KG1 (cell line): ENCODE data around the gene MIEN1.
"Not testable (repeated sequence)": the region's sequence is repeated elsewhere in the genome, so short reads cannot be mapped to it uniquely, and the experiment has no call there.

Experiments
- DNase-seq: peaks from one replicate; lab custom pipeline; 2025; lab: John Stamatoyannopoulos, UW

The MIEN1 gene

DNA sequence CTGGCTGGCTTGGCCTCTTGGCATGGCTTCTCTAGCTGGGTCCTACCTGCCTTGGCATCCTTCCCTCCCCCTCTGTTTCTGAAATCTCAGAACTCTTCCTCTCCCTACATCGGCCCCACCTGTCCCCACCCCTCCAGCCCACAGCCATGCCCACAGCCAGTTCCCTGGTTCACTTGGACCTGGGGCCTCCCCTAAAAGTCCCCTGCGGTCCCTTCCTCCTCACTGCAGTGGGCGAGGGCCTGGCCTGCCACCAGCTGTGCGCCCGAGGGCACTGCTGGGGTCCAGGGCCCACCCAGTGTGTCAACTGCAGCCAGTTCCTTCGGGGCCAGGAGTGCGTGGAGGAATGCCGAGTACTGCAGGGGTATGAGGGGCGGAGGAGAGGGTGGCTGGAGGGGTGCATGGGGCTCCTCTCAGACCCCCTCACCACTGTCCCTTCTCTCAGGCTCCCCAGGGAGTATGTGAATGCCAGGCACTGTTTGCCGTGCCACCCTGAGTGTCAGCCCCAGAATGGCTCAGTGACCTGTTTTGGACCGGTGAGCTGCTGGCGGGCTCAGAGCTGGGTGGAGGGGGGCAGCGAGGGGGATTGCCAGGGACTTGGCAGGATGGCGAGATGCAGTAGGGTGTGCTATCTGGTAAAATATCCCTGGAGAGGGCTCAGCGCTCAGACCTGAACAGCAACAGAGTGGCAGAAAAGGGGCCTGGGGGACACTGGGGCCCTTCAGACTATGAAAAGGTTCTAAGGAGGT lies 14.1 kb downstream of the MIEN1 start:
- DNase-seq: no peak

DNA sequence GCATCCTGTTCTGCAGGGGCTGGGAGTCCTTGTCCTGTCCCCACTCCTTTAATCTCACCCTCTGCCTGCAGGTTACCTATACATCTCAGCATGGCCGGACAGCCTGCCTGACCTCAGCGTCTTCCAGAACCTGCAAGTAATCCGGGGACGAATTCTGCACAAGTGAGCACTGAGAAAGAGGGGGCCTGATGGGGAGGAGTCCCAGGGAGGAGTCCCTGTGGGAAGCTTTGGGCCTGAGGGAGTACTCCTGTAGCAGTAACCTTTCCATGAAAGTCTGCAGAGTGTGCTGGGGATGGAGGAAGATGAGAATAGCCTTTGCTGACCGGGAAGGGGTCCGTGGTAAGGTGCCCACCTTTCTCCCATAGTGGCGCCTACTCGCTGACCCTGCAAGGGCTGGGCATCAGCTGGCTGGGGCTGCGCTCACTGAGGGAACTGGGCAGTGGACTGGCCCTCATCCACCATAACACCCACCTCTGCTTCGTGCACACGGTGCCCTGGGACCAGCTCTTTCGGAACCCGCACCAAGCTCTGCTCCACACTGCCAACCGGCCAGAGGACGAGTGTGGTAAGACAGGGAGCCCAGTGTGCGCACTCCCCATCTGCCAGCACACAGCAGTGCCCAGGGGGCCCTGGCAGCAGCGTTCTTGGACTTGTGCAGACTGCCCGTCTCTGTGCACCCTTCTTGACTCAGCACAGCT lies 14.8 kb downstream of the MIEN1 start:
- no peak for DNase-seq

- no peak for DNase-seq
Measured at GRCh38 chr17:39714234-39714633, 16.1 kb downstream of the MIEN1 start.

DNA sequence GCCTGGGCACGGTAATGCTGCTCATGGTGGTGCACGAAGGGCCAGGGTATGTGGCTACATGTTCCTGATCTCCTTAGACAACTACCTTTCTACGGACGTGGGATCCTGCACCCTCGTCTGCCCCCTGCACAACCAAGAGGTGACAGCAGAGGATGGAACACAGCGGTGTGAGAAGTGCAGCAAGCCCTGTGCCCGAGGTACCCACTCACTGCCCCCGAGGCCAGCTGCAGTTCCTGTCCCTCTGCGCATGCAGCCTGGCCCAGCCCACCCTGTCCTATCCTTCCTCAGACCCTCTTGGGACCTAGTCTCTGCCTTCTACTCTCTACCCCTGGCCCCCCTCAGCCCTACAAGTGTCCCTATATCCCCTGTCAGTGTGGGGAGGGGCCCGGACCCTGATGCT lies 18.5 kb downstream of the MIEN1 start:
- no peak for DNase-seq

GRCh38 chr17:39711071-39711470 lies 19.3 kb downstream of the MIEN1 start:
- not testable (repeated sequence) for DNase-seq

DNA sequence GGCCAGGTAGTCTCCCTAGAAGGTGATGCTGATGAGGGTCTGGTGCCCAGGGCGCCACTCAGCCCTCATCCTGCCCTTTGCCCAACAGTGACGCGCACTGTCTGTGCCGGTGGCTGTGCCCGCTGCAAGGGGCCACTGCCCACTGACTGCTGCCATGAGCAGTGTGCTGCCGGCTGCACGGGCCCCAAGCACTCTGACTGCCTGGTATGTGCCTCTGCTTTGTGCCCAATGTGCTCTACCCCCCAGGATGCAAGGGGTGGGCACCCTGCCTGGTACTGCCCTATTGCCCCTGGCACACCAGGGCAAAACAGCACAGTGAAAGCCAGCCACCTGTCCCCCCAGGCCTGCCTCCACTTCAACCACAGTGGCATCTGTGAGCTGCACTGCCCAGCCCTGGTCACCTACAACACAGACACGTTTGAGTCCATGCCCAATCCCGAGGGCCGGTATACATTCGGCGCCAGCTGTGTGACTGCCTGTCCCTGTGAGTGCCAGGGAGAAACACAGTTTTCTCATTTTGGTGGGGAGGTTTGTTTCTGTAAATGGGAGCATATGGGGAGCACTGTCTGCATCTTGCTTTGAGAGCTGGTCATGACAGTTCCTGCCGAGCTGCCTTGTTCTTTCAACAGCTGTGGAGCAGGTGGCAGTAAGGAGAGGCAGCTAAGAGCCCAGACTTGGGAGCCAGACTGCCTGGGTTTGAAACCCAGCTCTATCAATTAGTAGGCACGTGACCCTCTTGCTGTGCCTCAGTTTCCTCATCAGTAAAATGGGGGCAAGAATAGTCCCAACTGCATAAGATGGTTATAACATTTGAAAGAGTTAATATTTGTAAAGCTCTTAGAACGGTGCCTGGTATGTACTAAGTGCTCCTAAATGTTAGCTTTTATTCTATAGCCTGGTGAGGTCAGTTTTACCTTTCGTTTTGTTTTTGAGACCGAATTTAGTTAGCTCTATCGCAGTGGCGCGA lies 20.1 kb downstream of the MIEN1 start:
- DNase-seq: no peak

DNA sequence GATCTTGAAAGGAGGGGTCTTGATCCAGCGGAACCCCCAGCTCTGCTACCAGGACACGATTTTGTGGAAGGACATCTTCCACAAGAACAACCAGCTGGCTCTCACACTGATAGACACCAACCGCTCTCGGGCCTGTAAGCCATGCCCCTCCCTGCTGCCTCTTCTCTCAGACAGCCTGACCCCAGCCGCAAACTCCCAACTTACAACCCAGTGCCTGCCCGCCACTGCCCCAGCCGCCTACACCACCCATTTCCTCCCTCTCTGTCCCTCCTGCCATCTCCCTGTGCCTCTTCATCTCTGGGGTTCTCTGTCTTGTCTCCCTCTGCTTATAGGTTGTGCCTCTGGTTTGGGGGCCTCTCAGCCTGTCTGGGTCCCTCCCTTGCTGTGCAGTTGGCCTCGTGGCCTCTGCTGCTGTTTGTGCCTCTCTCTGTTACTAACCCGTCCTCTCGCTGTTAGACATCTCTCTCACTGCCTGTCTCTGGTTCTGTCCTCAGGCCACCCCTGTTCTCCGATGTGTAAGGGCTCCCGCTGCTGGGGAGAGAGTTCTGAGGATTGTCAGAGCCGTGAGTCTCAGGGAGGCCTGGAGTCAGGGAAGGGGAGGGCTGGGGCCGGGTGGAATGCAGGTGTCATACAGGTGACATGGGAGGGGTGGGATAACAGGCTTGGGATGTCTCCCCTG lies 20.9 kb downstream of the MIEN1 start:
- DNase-seq: no peak

DNA sequence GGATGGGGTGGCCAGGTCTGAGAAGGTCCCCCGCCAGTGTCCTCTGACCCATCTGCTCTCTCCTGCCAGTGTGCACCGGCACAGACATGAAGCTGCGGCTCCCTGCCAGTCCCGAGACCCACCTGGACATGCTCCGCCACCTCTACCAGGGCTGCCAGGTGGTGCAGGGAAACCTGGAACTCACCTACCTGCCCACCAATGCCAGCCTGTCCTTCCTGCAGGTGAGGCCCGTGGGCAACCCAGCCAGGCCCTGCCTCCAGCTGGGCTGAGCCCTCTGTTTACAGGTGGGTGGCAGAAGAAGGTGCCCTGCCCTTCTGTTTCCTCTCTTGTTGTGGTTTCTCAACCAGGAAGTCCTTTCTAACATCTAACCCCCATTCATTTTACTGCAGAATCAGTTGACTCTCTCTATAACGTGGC lies 23.4 kb downstream of the MIEN1 start:
- DNase-seq: no peak

DNA sequence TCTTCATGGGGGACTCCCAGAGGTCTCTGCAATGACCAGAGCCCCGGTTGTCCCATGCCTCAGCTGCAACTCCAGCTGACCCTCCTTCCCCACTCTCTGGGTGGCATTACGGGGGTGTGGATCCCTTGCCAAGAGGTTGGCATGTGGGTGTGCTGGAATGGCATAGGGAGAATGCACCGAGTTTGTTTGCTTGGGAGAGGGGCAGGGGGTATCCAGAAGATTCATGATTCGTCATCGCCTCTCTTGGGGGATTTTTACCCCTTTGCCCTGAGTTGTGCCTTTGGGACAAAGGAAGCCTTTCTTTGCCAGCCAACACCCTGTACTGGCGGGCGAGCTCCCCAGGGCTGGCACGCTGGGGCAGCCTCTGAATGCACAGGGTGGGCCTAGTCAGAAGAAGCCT lies 23.9 kb downstream of the MIEN1 start:
- no peak for DNase-seq

GRCh38 chr17:39705786-39706348 lies 24.5 kb downstream of the MIEN1 start:
- no peak for DNase-seq

DNA sequence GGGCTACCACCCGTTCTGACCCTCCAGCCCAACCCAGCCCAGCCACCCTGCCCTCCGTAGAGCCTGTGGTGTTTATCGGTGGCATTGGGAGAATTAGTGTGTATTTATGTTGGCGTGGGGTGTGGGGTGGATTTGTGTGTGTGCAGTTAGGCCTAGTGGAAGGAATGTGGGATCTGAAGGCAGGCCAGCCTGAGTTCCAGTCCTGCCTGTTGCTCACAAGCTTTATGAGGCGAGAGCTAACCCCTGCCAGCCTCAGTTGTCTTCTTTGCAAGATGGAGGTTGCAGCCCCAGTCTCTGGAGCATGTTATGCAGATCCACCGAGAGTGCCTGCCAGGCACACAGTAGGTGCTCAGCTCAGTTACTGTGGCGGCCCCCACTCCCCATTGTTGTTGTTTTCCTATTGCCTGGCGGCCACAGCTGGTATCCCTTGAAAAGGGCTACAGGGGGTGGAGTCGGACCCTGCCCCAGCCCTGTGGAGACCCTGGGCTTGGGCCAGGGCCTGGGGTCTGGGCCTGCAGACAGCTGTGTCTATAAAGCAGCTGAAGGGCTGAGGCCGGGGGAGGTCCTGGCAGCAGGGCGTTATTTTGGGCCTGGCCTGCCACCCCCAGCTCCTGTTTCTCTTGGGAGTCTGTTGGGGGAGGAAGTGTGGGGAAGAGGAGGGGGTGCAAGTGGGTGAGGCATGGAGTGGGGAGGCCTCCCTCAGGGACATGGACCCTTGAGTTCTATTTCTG lies 25.3 kb downstream of the MIEN1 start:
- DNase-seq: no peak

DNA sequence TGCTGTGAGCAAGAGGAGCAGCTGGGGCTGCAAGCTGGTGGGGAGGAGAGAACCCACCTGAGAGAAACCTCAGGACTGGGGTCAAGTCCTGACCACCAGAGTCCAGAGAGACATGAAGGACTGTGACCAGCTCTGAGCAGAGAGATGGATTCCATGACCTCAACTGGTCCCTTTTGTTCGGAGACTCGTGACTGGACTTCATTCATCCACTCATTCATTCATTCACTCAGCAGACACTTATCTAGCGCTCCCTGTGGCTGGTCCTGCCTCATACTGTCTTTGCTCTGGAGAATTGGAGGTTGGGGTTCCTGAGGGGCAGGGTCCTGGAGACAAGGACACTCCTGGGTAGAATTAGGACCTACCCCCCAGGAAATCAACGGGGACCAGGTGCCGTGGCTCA lies 26.4 kb downstream of the MIEN1 start:
- no peak for DNase-seq

GRCh38 chr17:39702901-39703893 lies 27.1 kb downstream of the MIEN1 start:
- DNase-seq: no peak

DNA sequence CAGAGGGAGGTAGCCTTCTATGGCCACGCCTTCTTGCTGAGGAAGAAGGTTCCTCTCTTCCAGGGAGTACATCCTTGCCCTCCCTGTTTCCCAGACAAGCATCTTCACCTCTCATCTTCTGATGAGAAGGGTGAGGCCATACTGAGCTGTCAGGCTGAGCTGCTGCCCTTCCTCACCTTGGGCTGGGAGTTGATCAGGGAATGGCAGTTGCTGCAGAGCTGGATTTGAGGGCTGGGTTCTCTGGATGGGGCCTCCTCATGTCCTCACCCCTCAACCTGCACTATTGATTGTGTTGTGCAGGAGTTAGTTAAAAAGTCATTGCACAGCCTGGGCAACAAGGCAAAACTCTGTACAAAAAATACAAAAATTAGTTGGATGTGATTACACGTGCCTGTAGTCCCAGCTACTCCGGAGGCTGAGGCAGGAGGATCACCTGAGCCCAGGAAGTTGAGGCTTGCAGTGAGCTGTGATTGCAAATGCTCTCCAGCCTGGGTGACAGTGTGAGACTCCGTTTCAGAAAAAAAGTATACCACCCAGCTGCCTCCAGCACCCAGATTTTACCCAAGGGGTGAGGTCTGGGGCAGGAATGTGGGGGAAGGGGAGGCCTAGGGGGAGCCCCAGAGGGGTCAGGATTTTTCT lies 28.4 kb downstream of the MIEN1 start:
- DNase-seq: no peak

DNA sequence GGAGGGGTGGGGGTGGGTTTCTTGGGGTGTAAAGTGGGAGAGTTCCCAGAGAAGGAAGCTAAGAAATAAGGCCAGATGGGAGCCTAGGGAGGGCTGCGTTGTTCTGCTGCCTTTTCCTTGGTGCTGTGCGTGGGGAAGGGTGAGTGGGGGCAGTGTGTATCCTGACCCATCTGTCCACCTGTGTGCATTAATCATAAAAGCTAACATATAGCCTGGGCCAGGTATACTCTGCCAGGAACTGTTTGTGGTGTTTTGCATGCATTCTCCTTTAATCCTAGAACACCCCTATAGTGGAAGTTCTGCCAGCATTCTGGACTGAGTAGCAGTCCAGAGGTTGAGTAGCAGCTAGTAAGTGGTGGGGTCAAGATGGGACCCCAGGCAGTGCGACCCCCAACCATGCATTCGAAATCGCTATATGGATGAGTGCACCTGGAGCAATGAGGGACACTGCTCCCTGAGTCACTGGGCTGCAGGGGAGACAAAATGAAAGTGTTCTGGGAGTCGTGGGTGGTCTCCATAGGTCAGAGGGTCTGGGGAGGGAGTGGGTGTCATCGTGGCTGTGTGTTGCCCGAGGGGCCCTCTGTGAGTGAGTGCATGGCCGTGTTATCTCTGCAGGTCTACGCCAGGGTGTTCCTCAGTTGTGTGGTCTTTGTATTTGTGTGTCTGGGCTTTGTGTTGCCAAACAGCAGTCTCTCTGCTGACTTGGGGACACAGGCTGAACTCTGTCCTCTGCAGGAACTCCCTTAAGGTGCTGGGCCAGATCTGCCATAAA lies 29.1 kb downstream of the MIEN1 start:
- DNase-seq: no peak

GRCh38 chr17:39700148-39700987 lies 30.0 kb downstream of the MIEN1 start:
- DNase-seq: no peak

DNA sequence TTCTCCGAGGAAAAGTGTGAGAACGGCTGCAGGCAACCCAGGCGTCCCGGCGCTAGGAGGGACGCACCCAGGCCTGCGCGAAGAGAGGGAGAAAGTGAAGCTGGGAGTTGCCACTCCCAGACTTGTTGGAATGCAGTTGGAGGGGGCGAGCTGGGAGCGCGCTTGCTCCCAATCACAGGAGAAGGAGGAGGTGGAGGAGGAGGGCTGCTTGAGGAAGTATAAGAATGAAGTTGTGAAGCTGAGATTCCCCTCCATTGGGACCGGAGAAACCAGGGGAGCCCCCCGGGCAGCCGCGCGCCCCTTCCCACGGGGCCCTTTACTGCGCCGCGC lies 30.5 kb downstream of the MIEN1 start, which contains the start of gene ERBB2:
ERBB2 (plus strand) TSS at position 247 of the 330 bp plus-strand sequence. CDS start 175 bp downstream, outside the sequence.
- DNase-seq: no peak
